Measurements from ENCODE around the gene TNK2.
"Not testable (repeated sequence)": the region's sequence is repeated elsewhere in the genome, so short reads cannot be mapped to it uniquely, and the experiment has no call there.

The TNK2 gene

GRCh38 chr3:195870442-195870841 is 37.9 kb downstream of the TNK2 start:
- DNase-seq (ENCODE audit: low spot score), result no peak

DNA sequence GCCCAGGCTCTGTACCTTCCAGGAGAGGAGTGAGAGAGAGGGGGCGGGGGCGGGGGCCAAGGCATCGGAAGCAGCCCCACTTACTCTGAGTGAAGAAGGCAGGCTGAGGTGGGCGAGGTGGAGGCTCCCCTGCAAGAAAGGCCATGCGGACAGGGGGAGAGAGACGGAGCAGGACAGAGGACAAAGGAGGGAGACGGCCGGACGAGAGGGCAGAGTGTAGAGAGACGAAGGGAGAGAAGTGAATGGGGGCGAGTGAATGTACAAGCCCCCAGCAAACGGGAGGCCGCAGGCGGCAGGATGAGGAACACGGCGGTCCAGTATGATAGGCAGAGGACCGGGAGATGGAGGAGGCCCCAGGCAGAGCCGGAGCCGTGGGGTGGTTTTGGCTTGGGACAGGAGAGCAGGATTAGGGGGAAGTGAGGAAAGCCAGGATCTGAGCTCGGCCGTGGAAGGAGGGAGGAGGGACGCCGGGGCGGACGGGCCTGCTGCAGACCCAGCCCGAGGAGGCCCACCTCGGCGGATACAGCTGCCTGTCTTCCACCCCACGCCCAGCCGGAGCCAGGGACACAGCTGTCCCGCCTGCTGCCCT is 38.8 kb downstream of the TNK2 start:
- no peak for DNase-seq (ENCODE audit: low spot score)

- no peak for DNase-seq (ENCODE audit: low spot score)
Measured at GRCh38 chr3:195868866-195869412, 39.4 kb downstream of the TNK2 start.

GRCh38 chr3:195868336-195868865 is 40.0 kb downstream of the TNK2 start:
- DNase-seq (ENCODE audit: low spot score), result no peak

- DNase-seq (ENCODE audit: low spot score), result no peak
Measured at GRCh38 chr3:195867631-195868335, 40.6 kb downstream of the TNK2 start.

GRCh38 chr3:195866686-195867511 is 41.5 kb downstream of the TNK2 start:
- DNase-seq (ENCODE audit: low spot score), result no peak

DNA sequence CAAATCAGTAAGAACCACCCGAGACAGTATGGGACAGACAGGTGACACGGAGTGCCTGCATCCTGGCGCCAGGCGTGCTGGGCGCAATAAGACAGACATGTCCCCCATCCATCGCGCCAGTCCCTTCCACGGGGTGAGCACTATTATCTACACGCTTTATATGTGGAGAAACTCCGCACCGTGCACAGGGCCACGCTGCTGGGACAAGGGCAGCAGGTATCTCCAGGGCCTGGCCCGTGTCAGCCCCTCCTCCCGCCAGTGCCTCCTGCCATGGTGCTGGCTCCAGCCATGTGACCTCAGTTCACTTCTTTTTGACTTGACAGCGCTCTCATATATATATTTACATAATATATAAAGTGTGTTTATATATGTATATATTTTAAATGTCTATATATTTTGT is 42.6 kb downstream of the TNK2 start:
- DNase-seq (ENCODE audit: low spot score), result no peak

GRCh38 chr3:195863121-195864061 is 45.0 kb downstream of the TNK2 start:
- DNase-seq (ENCODE audit: low spot score), result peak; percentile 51

DNA sequence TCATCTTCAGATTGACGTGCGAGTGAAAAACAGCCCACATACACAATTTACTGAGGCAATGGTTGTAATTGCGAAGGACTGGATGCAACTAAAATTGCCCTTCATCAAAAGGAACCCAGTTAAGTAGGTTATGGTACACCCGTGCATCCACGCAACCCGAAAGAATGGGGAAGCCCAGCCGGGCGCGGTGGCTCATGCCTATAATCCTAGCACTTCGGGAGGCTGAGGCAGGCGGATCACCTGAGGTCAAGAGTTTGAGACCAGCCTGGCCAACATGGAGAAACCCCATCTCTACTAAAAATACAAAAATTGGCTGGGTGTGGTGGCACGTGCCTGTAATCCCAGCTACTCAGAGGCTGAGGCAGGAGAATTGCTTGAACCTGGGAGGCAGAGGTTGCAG is 46.0 kb downstream of the TNK2 start:
- not testable (repeated sequence) for DNase-seq (ENCODE audit: low spot score)

GRCh38 chr3:195860456-195860855 is 47.9 kb downstream of the TNK2 start:
- DNase-seq (ENCODE audit: low spot score), result no peak

DNA sequence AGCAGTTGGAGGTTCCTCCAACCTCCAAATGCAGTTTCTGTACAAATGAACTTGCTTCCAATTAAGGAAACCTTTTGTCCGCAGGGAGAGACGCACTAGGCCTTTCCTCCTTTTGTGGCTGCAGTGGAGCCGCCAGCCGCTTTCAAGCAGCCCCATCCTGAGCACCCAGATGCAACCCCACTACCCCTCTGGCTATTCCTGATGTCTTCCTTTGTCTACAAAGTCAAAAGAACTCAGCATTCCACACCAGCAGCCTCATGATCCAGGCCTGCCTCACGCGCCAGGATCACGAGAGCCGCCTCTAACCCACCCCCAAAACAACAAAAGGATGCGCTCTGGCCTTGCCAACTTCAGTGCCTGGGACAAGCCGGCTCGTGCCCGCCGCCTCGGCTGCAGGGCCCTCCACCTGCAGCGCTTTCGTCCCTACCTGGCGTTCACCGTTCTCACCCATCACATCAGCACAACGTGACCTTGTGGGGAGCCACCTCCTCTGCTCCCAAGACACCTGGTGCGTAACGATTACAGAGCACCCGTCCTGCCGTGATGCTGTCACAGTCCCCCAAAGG is 48.4 kb downstream of the TNK2 start:
- DNase-seq (ENCODE audit: low spot score), result no peak

DNA sequence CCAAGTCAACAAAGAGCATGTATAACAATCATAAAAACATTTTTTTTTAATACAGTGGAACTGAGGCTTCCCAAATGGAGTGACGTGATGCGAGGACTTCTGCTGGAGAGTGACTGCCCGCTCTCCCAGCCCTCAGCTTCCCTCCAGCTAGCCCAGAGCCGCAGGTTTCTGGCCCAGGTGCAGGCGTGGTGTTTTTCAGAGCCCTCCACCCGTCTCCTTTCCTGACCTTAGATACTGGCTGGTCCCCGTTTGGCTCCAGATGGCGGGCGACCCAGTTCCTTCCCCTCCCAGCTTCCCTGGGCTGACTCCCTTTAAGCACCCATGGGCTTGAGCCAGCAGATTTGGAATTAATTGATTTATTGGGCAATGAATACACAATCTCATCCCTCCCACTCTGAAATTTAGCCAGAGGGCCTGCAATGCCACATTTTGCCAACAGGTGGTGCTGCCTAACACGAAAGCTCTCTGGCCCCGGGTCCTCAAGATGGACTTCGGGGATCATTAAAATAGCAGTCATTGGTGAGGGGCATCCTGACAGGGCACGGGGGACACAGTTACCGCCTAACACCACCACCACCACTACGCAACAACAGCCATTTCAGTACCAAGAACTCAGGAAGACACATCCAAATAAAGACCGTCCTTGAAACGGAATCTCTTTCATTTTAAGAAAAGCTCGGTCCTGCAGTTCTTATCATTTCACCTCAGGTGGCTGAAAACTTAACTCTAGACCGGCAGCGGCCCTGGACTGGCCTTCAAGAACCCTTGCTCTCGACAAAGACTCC is 49.1 kb downstream of the TNK2 start:
- DNase-seq (ENCODE audit: low spot score), result peak; percentile 78

DNA sequence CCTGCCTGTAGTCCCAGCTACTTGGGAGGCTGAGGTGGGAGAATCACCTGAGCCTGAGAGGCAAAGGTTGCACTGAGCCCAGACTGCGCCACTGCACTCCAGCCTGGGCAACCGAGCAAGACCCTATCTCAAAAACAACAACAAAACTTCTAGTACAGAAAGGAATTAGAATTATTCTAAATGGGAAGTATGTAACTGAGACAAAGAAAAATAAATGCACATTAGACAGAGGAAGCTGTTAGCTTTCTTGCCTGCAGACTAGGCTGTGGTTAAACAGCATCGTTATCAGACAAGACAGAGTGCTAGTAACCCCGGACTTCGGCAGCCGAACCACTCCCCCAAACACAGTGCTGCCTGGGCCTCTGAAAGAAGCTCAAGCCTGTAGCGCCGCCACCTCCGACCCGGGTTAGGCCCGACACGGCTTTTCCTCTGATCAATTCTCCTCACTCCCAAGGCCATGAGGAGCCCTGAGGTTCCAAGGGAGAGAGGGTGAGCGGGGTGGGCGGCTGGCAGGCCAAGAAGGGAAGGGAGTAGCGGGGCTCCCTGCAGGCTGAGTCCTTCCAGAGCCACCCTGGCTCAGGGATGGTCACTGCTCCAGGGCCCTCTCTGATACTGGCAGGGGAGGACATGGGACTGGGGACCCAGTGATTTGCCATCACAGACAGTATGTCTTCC is 51.8 kb downstream of the TNK2 start:
- DNase-seq (ENCODE audit: low spot score), result no peak

DNA sequence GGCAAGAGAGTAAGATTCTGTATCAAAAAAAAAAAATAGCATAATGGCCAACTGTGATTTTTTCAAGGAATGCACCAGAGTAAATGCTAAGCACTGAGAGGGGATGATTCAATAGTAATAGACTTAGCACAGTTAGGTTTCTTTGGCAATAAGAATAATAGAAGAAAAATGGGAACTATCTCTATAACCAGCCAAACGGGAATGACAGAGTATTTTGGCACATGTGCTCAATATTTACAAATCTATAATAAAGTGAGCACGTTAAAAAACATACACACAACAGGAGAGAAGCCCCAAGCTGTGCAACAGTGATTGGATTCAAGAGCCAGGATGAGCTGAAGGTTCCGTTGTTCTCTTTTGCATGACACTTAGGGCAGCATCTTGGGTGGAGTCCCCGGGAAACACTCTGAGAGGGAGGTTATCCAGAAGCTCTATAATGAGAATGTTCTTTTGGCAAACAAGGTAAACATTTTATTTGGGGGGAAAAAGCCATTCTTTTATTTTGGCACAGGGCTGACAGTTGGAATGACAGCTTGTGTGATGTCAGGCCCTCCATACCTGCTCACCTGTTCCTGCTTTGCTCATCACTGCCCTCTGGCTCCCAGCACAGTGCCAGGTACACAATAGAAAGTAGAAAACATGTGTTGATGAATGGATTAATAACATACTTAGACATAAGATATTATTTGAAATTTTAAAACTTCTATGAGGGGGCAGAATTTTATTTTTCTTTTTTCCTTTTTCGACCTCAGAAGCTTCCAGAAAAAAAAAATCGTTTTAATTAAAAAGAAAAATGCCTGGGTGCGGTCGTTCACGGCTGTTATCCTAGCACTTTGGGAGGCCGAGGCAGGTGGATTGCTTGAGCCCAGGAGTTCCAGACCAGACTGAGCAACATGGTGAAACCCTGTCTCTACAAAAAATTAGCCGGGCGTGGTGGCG is 52.6 kb downstream of the TNK2 start:
- DNase-seq (ENCODE audit: low spot score), result no peak

DNA sequence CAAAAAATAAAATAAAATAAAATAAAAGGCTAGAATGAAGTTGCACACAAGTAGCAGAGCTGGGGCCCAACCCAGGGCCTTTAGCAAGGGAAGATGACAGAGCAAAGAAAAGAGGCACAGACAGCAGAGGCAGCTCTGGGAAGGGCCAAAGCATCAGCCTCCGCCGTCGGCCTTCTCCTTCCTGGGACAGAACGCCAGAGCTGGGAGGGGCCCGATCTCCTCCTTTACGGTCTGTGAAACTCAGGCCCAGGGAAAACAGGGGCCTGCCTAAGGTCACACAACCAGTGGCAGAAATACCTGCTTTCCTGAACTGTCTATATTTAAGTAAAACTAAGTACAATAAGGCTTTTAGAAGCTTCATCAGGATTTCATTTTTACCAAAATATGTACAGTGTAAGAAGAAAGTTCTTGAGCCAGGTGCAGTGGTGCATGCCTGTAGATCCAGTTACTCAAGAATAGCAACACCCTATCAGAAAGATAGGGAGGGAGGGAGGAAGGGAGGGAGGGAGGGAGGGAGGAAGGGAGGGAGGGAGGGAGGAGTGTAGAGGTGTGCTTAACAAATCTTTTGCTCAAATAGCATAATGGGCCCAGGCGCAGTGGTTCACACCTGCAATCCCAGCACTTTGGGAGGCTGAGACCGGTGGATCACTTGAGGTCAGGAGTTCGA is 53.6 kb downstream of the TNK2 start:
- no peak for DNase-seq (ENCODE audit: low spot score)

GRCh38 chr3:195853996-195854395 is 54.4 kb downstream of the TNK2 start:
- DNase-seq (ENCODE audit: low spot score), result no peak

DNA sequence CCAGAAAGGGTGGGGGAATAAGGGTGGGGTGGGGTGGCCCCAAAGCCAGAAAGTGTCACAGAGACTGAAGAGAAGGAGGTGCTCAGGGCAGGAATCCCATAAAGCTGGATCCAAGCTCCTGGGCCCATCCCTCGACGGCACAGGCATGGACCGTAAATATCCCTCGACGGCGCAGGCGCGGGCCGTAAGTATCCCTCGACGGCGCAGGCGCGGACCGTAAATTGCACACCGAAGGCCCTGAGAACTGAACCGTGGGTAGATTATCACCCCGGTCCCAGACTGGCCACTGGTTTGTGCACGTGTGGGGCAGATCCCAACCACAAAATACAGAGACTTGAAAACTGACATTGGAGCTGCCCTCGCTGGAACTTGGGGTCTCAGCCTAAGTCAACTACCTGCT is 55.3 kb downstream of the TNK2 start:
- DNase-seq (ENCODE audit: low spot score), result no peak

Measured in CD4-positive, alpha-beta T cell treated with Interleukin-15 for 4 hours (primary cell).